DND-41 (cell line): ENCODE data around the gene ZNF44.

Source experiments
- ATAC-seq: fragments of 200-7000 bp; cut with Tn5 transposase; 3 replicates; pipeline ENCODE4 v1.9.1; 2021; ENCODE audit warnings: low read depth; ENCODE audit not compliant: insufficient read depth
- DNase-seq: peaks from one replicate; pipeline ENCODE4 v3.0.0-alpha.2; 2020
- H2AFZ ChIP-seq: 2 replicates; pipeline ENCODE4 v1.6.0; 2012; ENCODE audit warnings: low read depth, low read length
- H3K27ac ChIP-seq: 2 replicates; pipeline ENCODE4 v1.5.1; 2012; ENCODE audit warnings: low read length, inconsistent platforms
- H3K27me3 ChIP-seq: fragments of 200-600 bp; sonication (generic); 2 replicates; pipeline ENCODE4 v1.6.0; 2012; ENCODE audit warnings: low read length, mild to moderate bottlenecking, inconsistent platforms; ENCODE audit not compliant: insufficient read depth, poor library complexity
- H3K36me3 ChIP-seq: 2 replicates; pipeline ENCODE4 v1.5.1; 2012; ENCODE audit warnings: low read length, inconsistent platforms; ENCODE audit not compliant: insufficient read depth
- H3K4me1 ChIP-seq: 2 replicates; pipeline ENCODE4 v1.5.1; 2012; ENCODE audit warnings: mild to moderate bottlenecking, low read length; ENCODE audit not compliant: insufficient read depth
- H3K4me2 ChIP-seq: 2 replicates; pipeline ENCODE4 v1.6.0; 2012; ENCODE audit warnings: mild to moderate bottlenecking, moderate library complexity, low read length, inconsistent platforms; ENCODE audit not compliant: insufficient read depth
- H3K4me3 ChIP-seq, 2 experiments: fragments of 200-600 bp in 1 of 2; shearing (Covaris generic) in 1 of 2; 2 replicates each; pipeline ENCODE4 v1.5.1; 2012 to 2016; ENCODE audit warnings: inconsistent platforms in 2 of 2, low read length in 2 of 2, mild to moderate bottlenecking in 2 of 2, low read depth in 1 of 2, moderate library complexity in 1 of 2
- H3K79me2 ChIP-seq: 2 replicates; pipeline ENCODE4 v1.6.0; 2012; ENCODE audit warnings: low read length, inconsistent platforms; ENCODE audit not compliant: insufficient read depth
- H3K9ac ChIP-seq: 2 replicates; pipeline ENCODE4 v1.6.0; 2012; ENCODE audit warnings: low read depth, mild to moderate bottlenecking, inconsistent platforms, low read length, moderate library complexity
- H3K9me3 ChIP-seq: 2 replicates; pipeline ENCODE4 v1.5.1; 2012; ENCODE audit warnings: low read length, moderate library complexity, mild to moderate bottlenecking, inconsistent platforms; ENCODE audit not compliant: insufficient read depth, severe bottlenecking
- H4K20me1 ChIP-seq: 2 replicates; pipeline ENCODE4 v1.6.0; 2012; ENCODE audit warnings: low read length; ENCODE audit not compliant: insufficient read depth
- CTCF ChIP-seq: IDR thresholded peaks from 2 replicates; pipeline ENCODE4 v1.5.1; 2012; ENCODE audit warnings: borderline replicate concordance, low read length, moderate library complexity, mild to moderate bottlenecking; ENCODE audit not compliant: poor library complexity, severe bottlenecking; ENCODE audit errors: extremely low read depth
- EZH2 ChIP-seq: IDR thresholded peaks from 3 replicates; pipeline ENCODE4 v1.6.1; 2012; ENCODE audit warnings: borderline replicate concordance, low read depth, mild to moderate bottlenecking, moderate library complexity, low read length, inconsistent platforms; ENCODE audit not compliant: severe bottlenecking

The ZNF44 gene

GRCh38 chr19:12278713-12279112 lies 16.0 kb downstream of the ZNF44 start:
- no peak for ATAC-seq
- Histone ChIP-seq H3K9me3 (peaks cover 6% of the 10 kb centered on the region), H3K27me3 (no peaks in the 10 kb centered on the region), H3K4me3 (no peak overlapping the region), H3K79me2 (peaks cover 75% of the 10 kb centered on the region), H3K36me3 (peaks cover 27% of the 10 kb centered on the region), H3K27ac (no peak overlapping the region), H3K4me1 (no peaks in the 10 kb centered on the region), H2AFZ (no peak overlapping the region), H3K9ac (no peak overlapping the region), H3K4me2 (no peak overlapping the region), H4K20me1 (peaks cover 4% of the 10 kb centered on the region; the same call in 1 of the 2 replicates)
- no peak for DNase-seq
- TF ChIP-seq CTCF (no peak), EZH2 (no peak)

- no peak for ATAC-seq
- Histone ChIP-seq H3K27ac (no peak overlapping the region), H3K9me3 (peaks cover 26% of the 10 kb centered on the region)
Observed at GRCh38 chr19:12272980-12273901, 21.4 kb downstream of the ZNF44 start.

GRCh38 chr19:12272386-12272785 lies 22.3 kb downstream of the ZNF44 start:
- Histone ChIP-seq H3K9ac (no peak overlapping the region), H3K27ac (no peak overlapping the region), H3K79me2 (peaks cover 15% of the 10 kb centered on the region), H3K4me2 (no peak overlapping the region), H2AFZ (no peak overlapping the region), H3K4me3 (no peak overlapping the region), H3K4me1 (no peaks in the 10 kb centered on the region), H3K27me3 (no peaks in the 10 kb centered on the region), H3K9me3 (peaks cover 26% of the 10 kb centered on the region), H3K36me3 (peaks cover 55% of the 10 kb centered on the region), H4K20me1 (no peaks in the 10 kb centered on the region)
- ATAC-seq (no peak), DNase-seq (no peak)
- TF ChIP-seq EZH2: no peak
- no peak for TF ChIP-seq CTCF

More at GRCh38 chr19:12272980-12273901, 21.4 kb downstream of the ZNF44 start:
- no peak for TF ChIP-seq CTCF
- no peak for TF ChIP-seq EZH2
- no peak overlapping the region for H2AFZ ChIP-seq
- no peaks in the 10 kb centered on the region for H4K20me1 ChIP-seq
- no peaks in the 10 kb centered on the region for H3K27me3 ChIP-seq
- H3K4me2 ChIP-seq: no peak overlapping the region
- no peaks in the 10 kb centered on the region for H3K4me1 ChIP-seq
- peaks cover 55% of the 10 kb centered on the region for H3K36me3 ChIP-seq
- DNase-seq: no peak
- H3K79me2 ChIP-seq: peaks cover 24% of the 10 kb centered on the region
- H3K9ac ChIP-seq: no peak overlapping the region
- H3K4me3 ChIP-seq: no peak overlapping the region
